Measurements from ENCODE around the gene NELL1. TPM values are rescaled to one million over a fixed set of nuclear protein-coding genes. Genes with fewer than 3 reads are reported as not detected.

Gene NELL1
- total RNA-seq, 4 donors from 2014 or later: not detected

DNA sequence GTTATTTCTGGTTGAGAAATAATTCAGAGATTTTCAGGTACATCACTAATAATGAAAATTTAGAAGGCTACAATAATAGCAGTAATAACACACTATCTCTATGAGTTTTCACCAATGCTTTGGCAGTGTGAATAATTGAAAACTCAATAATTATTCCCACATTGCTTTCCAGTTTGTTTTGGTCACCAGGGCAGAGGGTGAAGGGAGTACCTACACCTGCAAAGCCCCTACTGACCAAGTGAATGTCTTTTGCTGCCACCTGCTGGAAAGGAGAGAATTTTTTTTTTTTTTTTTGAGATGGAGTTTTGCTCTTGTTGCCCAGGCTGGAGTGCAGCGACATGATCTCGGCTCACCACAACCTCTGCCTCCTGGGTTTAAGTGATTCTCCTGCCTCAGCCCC lies 3.2 kb downstream of the NELL1 start:
- Histone ChIP-seq H3K36me3 (no peaks in the 10 kb centered on the region), H3K4me3 (no peak overlapping the region), H3K4me1 (peaks cover 0 to 9% of the 10 kb centered on the region in 2 donors), H3K9me3 (no peaks in the 10 kb centered on the region), H3K27me3 (peaks cover 41 to 56% (median 53%) of the 10 kb centered on the region in 3 donors), H3K27ac (no peak overlapping the region)
- in situ Hi-C loops (cut with MboI; ENCODE audit: low sequenced_read_pairs in 4 of 4): no loop called here
- TF ChIP-seq, protein P1, sequence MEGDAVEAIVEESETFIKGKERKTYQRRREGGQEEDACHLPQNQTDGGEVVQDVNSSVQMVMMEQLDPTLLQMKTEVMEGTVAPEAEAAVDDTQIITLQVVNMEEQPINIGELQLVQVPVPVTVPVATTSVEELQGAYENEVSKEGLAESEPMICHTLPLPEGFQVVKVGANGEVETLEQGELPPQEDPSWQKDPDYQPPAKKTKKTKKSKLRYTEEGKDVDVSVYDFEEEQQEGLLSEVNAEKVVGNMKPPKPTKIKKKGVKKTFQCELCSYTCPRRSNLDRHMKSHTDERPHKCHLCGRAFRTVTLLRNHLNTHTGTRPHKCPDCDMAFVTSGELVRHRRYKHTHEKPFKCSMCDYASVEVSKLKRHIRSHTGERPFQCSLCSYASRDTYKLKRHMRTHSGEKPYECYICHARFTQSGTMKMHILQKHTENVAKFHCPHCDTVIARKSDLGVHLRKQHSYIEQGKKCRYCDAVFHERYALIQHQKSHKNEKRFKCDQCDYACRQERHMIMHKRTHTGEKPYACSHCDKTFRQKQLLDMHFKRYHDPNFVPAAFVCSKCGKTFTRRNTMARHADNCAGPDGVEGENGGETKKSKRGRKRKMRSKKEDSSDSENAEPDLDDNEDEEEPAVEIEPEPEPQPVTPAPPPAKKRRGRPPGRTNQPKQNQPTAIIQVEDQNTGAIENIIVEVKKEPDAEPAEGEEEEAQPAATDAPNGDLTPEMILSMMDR (IDR thresholded peaks at IDR 0.05 in 4 of 5, conservative IDR thresholded peaks at IDR 0.05 in 1 of 5): peak in 1 of 5 experiments; percentile 40
- no peak for TF ChIP-seq POLR2A (IDR thresholded peaks at IDR 0.05)
- DNase-seq: no peak
- ATAC-seq: no peak
- intact Hi-C loops (cut with DNase I; ENCODE audit: low total_unique reads): loop anchor here (1.0 kb wide), 1 partner anchor 24 kb away; no protein-coding TSS in a partner anchor

DNA sequence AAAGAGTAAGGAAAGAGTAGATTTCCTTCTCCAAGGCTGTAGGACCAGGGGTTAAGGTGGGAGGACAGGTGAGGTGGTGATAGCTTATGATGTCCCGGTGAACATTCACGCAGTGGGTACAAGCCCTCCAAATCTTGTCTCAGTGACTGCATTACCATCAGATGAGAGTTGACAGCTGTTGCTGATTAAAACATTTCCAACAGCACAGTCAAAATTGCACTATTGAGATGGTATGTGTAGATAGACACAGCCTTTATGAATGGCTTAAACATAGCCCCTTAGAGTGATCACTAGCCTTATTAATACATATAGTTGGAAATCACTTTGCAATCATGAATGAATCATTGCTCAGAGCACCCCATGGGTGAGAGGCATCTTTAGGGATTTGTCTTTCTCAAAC lies 7.3 kb downstream of the NELL1 start:
- Histone ChIP-seq H3K36me3 (no peaks in the 10 kb centered on the region), H3K4me3 (no peak overlapping the region), H3K27me3 (peaks cover 18 to 19% (median 19%) of the 10 kb centered on the region in 3 donors), H3K9me3 (no peaks in the 10 kb centered on the region), H3K27ac (no peak overlapping the region), H3K4me1 (no peaks in the 10 kb centered on the region)
- in situ Hi-C loops (cut with MboI; ENCODE audit: low sequenced_read_pairs in 4 of 4): no loop called here
- TF ChIP-seq, protein P1 (IDR thresholded peaks at IDR 0.05 in 4 of 5, conservative IDR thresholded peaks at IDR 0.05 in 1 of 5): no peak
- TF ChIP-seq POLR2A (IDR thresholded peaks at IDR 0.05): no peak
- ATAC-seq (no peak), DNase-seq (no peak)
- intact Hi-C loops (cut with DNase I; ENCODE audit: low total_unique reads): no loop called here

DNA sequence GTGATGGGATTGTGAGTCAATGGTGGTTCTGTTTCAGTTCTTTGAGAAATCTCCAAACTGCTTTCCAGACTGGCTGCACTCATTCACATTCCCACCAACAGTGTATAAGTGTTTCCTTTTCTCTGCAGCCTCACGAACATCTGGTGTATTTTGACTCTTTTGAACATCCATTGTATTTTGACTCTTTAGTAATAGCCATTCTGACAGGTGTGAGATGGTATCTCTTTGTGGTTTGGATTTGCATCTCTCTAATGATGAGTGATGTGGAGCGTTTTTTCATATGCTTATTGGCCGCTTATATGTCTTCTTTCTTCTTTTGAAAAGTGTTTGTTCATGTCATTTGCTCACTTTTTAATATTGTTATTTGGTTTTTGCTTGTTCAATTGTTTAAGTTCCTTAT lies 19.4 kb downstream of the NELL1 start:
- H3K9me3 ChIP-seq: no peaks in the 10 kb centered on the region
- TF ChIP-seq, protein P1 (IDR thresholded peaks at IDR 0.05 in 4 of 5, conservative IDR thresholded peaks at IDR 0.05 in 1 of 5): no peak
- no peak for TF ChIP-seq POLR2A (IDR thresholded peaks at IDR 0.05)
- H3K36me3 ChIP-seq: no peaks in the 10 kb centered on the region
- DNase-seq (no peak), ATAC-seq (no peak)
- no peak overlapping the region for H3K4me3 ChIP-seq
- no peak overlapping the region for H3K27ac ChIP-seq
- intact Hi-C loops (cut with DNase I; ENCODE audit: low total_unique reads) (loop anchor here (5.0 kb wide), 1 partner anchor 1559 kb away; no protein-coding TSS in a partner anchor), in situ Hi-C loops (cut with MboI; ENCODE audit: low sequenced_read_pairs in 4 of 4) (no loop called here)
- no peaks in the 10 kb centered on the region for H3K27me3 ChIP-seq
- no peaks in the 10 kb centered on the region for H3K4me1 ChIP-seq

DNA sequence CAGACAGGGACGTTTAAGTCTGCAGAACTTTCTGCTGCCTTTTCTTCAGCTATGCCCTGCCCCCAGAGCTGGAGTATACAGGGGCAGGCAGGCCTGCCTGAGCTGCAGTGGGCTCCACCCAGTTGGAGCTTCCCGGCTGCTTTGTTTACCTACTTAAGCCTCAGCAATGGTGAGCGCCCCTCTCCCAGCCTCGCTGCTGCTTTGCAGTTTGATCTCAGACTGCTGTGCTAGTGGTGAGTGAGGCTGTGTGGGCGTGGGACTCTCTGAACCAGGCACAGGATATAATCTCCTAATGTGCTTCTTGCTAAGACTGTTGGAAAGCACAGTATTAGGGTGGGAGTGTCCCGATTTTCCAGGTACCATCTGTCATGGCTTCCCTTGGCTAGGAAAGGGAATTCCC lies 38.5 kb downstream of the NELL1 start:
- ATAC-seq (no peak), DNase-seq (no peak)
- Histone ChIP-seq H3K27me3 (no peaks in the 10 kb centered on the region), H3K36me3 (no peaks in the 10 kb centered on the region), H3K4me3 (no peak overlapping the region), H3K27ac (no peak overlapping the region), H3K9me3 (no peaks in the 10 kb centered on the region), H3K4me1 (no peaks in the 10 kb centered on the region)
- in situ Hi-C loops (cut with MboI; ENCODE audit: low sequenced_read_pairs in 4 of 4): no loop called here
- intact Hi-C loops (cut with DNase I; ENCODE audit: low total_unique reads): no loop called here
- TF ChIP-seq, protein P1 (IDR thresholded peaks at IDR 0.05 in 4 of 5, conservative IDR thresholded peaks at IDR 0.05 in 1 of 5): no peak
- TF ChIP-seq POLR2A (IDR thresholded peaks at IDR 0.05): no peak

DNA sequence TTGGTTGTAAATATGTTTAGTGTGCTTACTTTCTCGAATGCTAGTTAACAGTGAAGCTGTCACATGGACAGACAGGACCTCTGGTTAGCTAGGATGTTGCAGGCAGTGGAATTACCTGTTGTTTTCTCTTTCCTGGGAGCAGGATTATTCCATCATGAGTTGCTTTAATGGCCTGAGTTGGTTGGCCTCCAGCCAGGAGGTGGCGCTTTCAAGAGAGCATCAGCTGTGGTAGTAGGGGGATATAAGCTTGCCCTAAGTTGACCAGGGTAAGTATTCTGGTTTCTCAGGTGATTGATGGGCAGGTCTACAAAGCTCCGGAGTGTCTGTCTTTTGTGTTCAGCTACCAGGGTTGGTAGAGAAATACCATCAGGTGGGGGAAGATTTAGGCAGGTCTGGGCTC lies 43.5 kb downstream of the NELL1 start:
- TF ChIP-seq POLR2A (IDR thresholded peaks at IDR 0.05): no peak
- TF ChIP-seq, protein P1 (IDR thresholded peaks at IDR 0.05 in 4 of 5, conservative IDR thresholded peaks at IDR 0.05 in 1 of 5): no peak
- Histone ChIP-seq H3K27me3 (no peaks in the 10 kb centered on the region), H3K9me3 (no peaks in the 10 kb centered on the region), H3K27ac (no peak overlapping the region), H3K4me3 (no peak overlapping the region), H3K36me3 (no peaks in the 10 kb centered on the region), H3K4me1 (no peaks in the 10 kb centered on the region)
- ATAC-seq (no peak), DNase-seq (no peak)
- in situ Hi-C loops (cut with MboI; ENCODE audit: low sequenced_read_pairs in 4 of 4): no loop called here
- intact Hi-C loops (cut with DNase I; ENCODE audit: low total_unique reads): no loop called here
